Peyer's patch (tissue), 4 donors: ENCODE data around the gene SIX3.

Experiments
- POLR2A ChIP-seq, 2 donors: fragments of 450-650 bp; IDR thresholded peaks; one replicate each; pipeline ENCODE4 v1.5.1; 2017; ENCODE audit warnings: antibody characterized with exemption in 2 of 2, mild to moderate bottlenecking in 2 of 2, moderate library complexity in 2 of 2
- TF ChIP-seq, protein P1 (sequence below), 6 experiments: fragments of 450-650 bp in 4 of 6; fragments of 200-600 bp in 2 of 6; sonication (generic) in 1 of 6; IDR thresholded peaks; one replicate each; pipeline ENCODE4 v1.5.1; 2017 to 2019; ENCODE audit warnings: antibody characterized with exemption in 6 of 6, mild to moderate bottlenecking in 3 of 6, moderate library complexity in 1 of 6

- TF ChIP-seq, protein P1, sequence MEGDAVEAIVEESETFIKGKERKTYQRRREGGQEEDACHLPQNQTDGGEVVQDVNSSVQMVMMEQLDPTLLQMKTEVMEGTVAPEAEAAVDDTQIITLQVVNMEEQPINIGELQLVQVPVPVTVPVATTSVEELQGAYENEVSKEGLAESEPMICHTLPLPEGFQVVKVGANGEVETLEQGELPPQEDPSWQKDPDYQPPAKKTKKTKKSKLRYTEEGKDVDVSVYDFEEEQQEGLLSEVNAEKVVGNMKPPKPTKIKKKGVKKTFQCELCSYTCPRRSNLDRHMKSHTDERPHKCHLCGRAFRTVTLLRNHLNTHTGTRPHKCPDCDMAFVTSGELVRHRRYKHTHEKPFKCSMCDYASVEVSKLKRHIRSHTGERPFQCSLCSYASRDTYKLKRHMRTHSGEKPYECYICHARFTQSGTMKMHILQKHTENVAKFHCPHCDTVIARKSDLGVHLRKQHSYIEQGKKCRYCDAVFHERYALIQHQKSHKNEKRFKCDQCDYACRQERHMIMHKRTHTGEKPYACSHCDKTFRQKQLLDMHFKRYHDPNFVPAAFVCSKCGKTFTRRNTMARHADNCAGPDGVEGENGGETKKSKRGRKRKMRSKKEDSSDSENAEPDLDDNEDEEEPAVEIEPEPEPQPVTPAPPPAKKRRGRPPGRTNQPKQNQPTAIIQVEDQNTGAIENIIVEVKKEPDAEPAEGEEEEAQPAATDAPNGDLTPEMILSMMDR (IDR thresholded peaks at IDR 0.05) = no peak
- no peak for TF ChIP-seq POLR2A (IDR thresholded peaks at IDR 0.05)
Measured at GRCh38 chr2:44983836-44984604, 42.5 kb downstream of the SIX3 start.
